ENCODE data around the gene GHRL. TPM values are rescaled to one million over a fixed set of nuclear protein-coding genes. Genes with fewer than 3 reads are reported as not detected.
"Not testable (repeated sequence)": the region's sequence is repeated elsewhere in the genome, so short reads cannot be mapped to it uniquely, and the experiment has no call there.

GHRL gene
- total and polyA plus RNA-seq, 3 donors from 2014 or later, result 0.50 to 1.0 (median 0.87) TPM

DNA sequence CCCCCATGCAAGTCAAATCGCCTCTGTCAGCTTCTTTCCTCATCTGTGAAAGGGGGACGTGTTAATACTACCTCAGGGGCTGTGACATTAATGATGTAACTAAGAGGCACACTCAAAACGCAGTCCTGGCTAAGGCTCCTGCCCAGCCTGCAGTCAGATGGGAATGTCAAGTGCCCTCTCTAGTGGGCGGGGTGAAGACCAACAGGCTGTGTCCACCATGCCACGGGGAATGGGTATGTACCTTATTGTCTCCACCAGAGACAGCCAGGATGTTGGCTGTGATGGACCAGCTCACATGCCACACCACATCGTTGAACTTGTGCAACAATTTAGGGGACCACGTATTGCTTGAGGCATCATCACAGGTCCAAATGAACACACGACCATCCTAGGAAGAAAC is 11.0 kb upstream of the GHRL start:
- H3K4me1 ChIP-seq, result no peaks in the 10 kb centered on the region
- no peaks in the 10 kb centered on the region for H3K9me3 ChIP-seq
- no peak overlapping the region for H3K4me3 ChIP-seq
- DNase-seq, result no peak
- intact Hi-C loops (cut with DNase I; ENCODE audit: low total_unique reads), result no loop called here
- H3K27ac ChIP-seq, result no peak overlapping the region
- no peak for TF ChIP-seq POLR2A (IDR thresholded peaks at IDR 0.05)
- TF ChIP-seq, protein P1, sequence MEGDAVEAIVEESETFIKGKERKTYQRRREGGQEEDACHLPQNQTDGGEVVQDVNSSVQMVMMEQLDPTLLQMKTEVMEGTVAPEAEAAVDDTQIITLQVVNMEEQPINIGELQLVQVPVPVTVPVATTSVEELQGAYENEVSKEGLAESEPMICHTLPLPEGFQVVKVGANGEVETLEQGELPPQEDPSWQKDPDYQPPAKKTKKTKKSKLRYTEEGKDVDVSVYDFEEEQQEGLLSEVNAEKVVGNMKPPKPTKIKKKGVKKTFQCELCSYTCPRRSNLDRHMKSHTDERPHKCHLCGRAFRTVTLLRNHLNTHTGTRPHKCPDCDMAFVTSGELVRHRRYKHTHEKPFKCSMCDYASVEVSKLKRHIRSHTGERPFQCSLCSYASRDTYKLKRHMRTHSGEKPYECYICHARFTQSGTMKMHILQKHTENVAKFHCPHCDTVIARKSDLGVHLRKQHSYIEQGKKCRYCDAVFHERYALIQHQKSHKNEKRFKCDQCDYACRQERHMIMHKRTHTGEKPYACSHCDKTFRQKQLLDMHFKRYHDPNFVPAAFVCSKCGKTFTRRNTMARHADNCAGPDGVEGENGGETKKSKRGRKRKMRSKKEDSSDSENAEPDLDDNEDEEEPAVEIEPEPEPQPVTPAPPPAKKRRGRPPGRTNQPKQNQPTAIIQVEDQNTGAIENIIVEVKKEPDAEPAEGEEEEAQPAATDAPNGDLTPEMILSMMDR (IDR thresholded peaks at IDR 0.05), result no peak
- H3K36me3 ChIP-seq (ENCODE audit: low read depth, missing control alignments), result no peaks in the 10 kb centered on the region
- WGBS, 2 donors, result 93 to 97% methylated on average over 5 to 8 of the region's 8 CpGs
- no peaks in the 10 kb centered on the region for H3K27me3 ChIP-seq

DNA sequence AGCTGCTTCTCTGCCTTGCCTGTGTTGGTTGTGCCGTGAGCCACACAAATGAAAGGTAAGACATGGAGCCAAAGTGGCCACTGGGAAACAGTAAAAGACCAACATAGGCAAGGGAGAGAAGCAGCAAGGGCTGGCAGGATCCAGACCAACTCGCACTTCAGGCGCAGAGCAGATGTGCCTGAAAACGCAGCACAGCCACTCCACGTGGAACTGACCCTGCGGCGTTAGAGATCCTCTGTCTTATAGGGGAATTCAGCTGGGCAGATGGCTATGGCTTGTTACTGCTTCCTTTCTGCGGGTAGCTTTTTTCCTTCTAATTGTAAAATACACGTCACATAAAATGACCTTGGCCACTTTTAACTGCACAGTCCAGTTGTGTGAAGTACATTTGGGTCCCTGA is 10.4 kb upstream of the GHRL start:
- Histone ChIP-seq H3K27me3 (no peaks in the 10 kb centered on the region), H3K4me3 (no peak overlapping the region), H3K27ac (no peak overlapping the region), H3K4me1 (no peaks in the 10 kb centered on the region), H3K9me3 (no peaks in the 10 kb centered on the region), H3K36me3 (ENCODE audit: low read depth, missing control alignments) (no peaks in the 10 kb centered on the region)
- 82 to 83% methylated on average over 9 of the region's 9 CpGs for WGBS, 2 donors
- TF ChIP-seq, protein P1 (IDR thresholded peaks at IDR 0.05), result no peak
- no peak for TF ChIP-seq POLR2A (IDR thresholded peaks at IDR 0.05)
- no peak for DNase-seq
- intact Hi-C loops (cut with DNase I; ENCODE audit: low total_unique reads), result no loop called here

DNA sequence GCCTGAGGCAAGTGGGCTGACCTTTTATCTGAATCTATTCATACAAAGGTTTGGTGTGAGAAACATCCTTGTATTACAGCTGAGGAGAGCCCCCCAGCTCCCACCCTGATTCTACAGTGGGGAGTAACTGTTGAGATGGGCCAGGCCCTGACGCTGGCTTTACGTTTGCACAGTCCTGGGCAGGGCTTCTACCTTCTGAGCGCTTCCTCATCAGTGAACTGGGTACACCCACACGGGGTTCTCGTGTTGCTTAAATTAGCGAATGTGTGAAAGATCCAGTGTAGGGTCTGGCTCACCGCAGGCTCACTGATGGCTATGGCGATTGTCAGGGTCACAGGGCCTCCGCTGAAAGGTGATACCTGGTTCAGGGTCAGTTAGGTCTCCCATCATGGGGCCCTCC is 7.3 kb upstream of the GHRL start:
- Histone ChIP-seq H3K4me1 (no peaks in the 10 kb centered on the region), H3K27ac (no peak overlapping the region), H3K27me3 (no peaks in the 10 kb centered on the region), H3K4me3 (no peak overlapping the region), H3K9me3 (no peaks in the 10 kb centered on the region), H3K36me3 (ENCODE audit: low read depth, missing control alignments) (no peaks in the 10 kb centered on the region)
- no peak for DNase-seq
- WGBS, 2 donors, result 85% methylated on average over 9 of the region's 9 CpGs
- intact Hi-C loops (cut with DNase I; ENCODE audit: low total_unique reads), result no loop called here
- no peak for TF ChIP-seq POLR2A (IDR thresholded peaks at IDR 0.05)
- TF ChIP-seq, protein P1 (IDR thresholded peaks at IDR 0.05), result no peak

DNA sequence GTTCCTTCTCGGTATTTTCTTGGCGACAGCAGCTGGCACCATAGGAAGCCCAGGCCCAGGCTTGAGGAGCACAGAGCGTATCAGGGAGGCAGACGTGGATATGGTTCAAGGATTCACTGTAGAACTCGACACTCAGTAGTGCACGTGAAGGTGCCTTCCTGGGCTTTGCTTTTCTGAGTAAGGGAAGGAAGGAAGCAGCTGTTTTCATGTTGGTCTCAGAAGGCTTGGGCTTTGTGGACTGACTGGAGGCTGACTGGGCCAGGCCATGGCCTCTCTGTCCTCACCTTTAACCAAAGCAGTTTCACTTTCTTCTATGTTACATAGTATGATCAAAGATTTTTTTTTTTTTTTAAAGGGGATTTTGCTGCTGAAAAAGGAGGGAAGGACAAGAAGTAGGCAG is 6.9 kb upstream of the GHRL start:
- Histone ChIP-seq H3K4me3 (no peak overlapping the region), H3K9me3 (no peaks in the 10 kb centered on the region), H3K36me3 (ENCODE audit: low read depth, missing control alignments) (no peaks in the 10 kb centered on the region), H3K27me3 (no peaks in the 10 kb centered on the region), H3K4me1 (no peaks in the 10 kb centered on the region), H3K27ac (no peak overlapping the region)
- no peak for DNase-seq
- intact Hi-C loops (cut with DNase I; ENCODE audit: low total_unique reads), result no loop called here
- TF ChIP-seq POLR2A (IDR thresholded peaks at IDR 0.05), result no peak
- TF ChIP-seq, protein P1 (IDR thresholded peaks at IDR 0.05), result no peak
- WGBS, 2 donors, result 70 to 73% methylated on average over 6 of the region's 6 CpGs

DNA sequence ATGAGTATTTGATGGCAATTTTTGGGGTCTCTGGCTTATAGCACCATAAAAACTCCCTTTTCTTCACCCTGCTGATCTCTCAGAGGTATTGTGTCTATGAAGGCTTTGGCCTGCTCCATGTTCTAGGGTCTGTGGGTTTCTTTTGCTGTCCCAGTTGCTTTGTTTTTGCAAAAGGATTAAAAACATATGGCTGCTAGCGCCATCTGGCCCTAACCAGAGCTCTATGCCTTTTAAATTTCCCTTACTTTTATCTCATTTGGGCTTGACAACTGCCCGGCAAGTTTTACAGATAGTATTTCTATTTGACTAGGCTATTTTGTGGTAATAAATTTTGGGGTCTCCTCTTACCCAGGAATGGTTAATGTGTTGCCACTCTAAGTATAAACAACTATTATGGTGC is 6.4 kb upstream of the GHRL start:
- TF ChIP-seq, protein P1 (IDR thresholded peaks at IDR 0.05), result no peak
- WGBS, 2 donors, result 77 to 85% methylated on average over 2 of the region's 2 CpGs
- Histone ChIP-seq H3K4me3 (no peak overlapping the region), H3K9me3 (no peaks in the 10 kb centered on the region), H3K27me3 (no peaks in the 10 kb centered on the region), H3K27ac (no peak overlapping the region), H3K36me3 (ENCODE audit: low read depth, missing control alignments) (no peaks in the 10 kb centered on the region), H3K4me1 (no peaks in the 10 kb centered on the region)
- intact Hi-C loops (cut with DNase I; ENCODE audit: low total_unique reads), result no loop called here
- no peak for DNase-seq

DNA sequence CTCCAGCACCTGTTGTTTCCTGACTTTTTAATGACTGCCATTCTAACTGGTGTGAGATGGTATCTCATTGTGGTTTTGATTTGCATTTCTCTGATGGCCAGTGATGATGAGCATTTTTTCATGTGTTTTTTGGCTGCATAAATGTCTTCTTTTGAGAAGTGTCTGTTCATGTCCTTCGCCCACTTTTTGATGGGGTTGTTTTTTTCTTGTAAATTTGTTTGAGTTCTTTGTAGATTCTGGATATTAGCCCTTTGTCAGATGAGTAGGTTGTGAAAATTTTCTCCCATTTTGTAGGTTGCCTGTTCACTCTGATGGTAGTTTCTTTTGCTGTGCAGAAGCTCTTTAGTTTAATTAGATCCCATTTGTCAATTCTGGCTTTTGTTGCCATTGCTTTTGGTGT is 5.3 kb upstream of the GHRL start:
- H3K36me3 ChIP-seq (ENCODE audit: low read depth, missing control alignments); H3K9me3 ChIP-seq; H3K27me3 ChIP-seq; H3K27ac ChIP-seq; H3K4me3 ChIP-seq; DNase-seq; intact Hi-C loops (cut with DNase I; ENCODE audit: low total_unique reads); H3K4me1 ChIP-seq: not testable (repeated sequence)
- WGBS, 2 donors, result no CpG with 5 or more reads among the region's 1 CpG

Data from testis (tissue), 3 donors.